RPMI8226 (cell line): ENCODE data around the gene NTF3.

Experiments used
- DNase-seq: peaks from one replicate; pipeline ENCODE4 v3.0.0-alpha.2; 2015

Gene NTF3

GRCh38 chr12:5432011-5432400, at the start of gene NTF3:
Gene NTF3, plus strand, starts transcription at chr12:5432108. Its CDS starts 217 bp downstream, at chr12:5432325.
- peak; percentile 88 for DNase-seq

- no peak for DNase-seq
Observed at GRCh38 chr12:5384015-5384414, 47.9 kb upstream of the NTF3 start.

DNA sequence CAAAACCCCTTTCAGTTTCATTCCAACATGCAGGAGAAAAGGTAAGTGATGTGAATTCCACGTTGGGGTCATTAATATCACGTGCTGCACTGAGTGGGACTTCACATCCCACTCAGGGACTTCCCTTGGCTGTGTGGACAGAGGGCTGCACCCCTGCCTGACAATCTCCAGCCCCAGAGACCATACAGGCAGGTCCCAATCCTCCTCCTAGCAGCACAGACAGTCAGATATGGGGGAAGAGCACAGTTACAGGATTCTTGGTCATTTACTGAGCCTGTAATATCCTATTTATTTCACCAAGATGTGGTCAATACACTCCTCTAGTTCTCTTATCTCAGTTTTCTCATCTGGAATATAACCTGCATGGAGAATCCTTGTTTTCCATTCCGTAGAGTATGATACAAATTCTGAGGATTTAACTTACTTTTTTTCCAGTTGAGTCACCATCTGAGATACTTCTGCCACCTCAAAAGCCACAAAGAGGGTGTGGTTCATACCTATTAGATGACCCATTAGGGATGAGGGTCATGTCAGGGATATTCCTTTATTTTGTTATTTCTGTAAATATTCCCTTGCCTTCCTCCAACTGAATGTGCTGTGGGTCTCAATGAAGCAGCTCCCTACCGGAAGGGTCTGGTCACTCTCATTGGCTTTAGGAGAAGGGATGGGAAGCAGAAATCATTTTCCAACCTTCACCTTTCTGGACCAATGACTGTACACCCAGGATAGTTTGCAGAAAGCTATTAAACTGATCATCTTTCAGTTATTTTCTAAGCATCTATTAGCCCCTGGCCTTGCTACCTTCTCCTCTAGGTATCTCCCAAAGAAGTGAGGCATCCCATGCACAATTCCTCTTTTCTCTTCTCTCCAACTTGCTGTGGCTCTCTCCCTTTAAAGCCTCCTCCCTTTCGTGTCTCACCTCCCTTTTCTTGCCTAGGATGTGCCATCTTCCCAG, 43.0 kb upstream of the NTF3 start:
- no peak for DNase-seq

- DNase-seq = no peak
Observed at GRCh38 chr12:5390174-5390799, 41.6 kb upstream of the NTF3 start.

GRCh38 chr12:5391653-5392052, 40.3 kb upstream of the NTF3 start:
- no peak for DNase-seq

DNA sequence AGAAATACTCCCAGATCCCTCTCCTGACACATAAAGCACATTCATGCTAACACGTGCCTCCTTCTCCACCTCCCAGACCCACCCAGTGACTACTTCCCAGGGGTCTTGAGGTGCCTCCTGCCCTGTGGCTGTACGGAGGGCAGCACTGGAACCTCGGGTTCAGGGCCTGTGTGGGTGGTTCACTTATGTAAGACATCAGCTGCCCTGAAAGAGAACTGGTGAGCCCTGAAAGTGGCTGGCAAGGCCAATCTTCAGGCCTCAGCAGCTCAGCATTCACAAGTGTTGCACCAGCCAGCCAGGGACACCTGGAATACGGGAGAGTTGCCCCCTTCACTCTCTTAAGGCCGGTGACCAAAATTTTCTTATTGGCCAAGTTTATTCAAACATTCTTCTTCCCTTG, 38.9 kb upstream of the NTF3 start:
- DNase-seq = peak; percentile 62

DNA sequence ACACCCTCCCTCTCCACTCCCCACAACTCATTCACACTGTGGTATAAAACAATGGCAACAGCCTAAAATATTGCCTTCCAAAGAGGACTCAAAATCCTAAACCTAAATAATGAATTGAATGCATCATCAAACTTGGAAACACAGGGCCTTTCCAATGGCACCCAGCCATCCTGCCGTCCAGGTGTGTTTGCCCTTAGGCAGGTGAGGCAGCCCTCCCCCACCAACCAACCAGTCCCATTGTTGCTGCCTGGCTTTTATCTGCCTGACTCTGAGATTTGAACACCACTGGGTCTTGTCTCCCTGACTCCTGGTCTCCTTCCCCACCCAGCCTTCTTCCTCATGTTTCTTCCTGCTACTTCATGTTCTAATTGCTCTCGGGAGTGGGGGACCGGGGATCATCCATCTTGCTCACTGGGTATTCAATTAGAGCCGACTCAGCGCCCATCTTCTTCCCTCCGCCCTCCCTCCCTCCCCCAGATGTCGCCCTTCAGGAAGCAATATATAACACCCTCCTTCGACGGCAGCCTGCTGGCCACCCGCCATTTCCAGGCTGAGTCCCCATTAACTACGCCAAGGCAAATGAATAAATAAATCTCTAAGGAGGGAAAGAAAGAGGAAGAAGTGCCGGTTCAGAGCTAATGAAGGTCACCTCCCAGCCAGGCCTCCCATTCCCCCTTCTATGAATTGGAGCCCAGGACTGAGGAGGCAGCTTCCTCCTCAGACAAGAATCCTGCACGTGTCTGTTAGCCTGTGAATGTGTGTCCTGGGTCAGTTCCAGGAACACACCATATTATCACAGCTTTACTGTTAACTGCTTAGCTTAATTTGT, 36.3 kb upstream of the NTF3 start:
- peak; percentile 43 for DNase-seq

GRCh38 chr12:5396541-5396940, 35.4 kb upstream of the NTF3 start:
- no peak for DNase-seq

GRCh38 chr12:5399266-5399665, 32.6 kb upstream of the NTF3 start:
- DNase-seq = no peak

DNA sequence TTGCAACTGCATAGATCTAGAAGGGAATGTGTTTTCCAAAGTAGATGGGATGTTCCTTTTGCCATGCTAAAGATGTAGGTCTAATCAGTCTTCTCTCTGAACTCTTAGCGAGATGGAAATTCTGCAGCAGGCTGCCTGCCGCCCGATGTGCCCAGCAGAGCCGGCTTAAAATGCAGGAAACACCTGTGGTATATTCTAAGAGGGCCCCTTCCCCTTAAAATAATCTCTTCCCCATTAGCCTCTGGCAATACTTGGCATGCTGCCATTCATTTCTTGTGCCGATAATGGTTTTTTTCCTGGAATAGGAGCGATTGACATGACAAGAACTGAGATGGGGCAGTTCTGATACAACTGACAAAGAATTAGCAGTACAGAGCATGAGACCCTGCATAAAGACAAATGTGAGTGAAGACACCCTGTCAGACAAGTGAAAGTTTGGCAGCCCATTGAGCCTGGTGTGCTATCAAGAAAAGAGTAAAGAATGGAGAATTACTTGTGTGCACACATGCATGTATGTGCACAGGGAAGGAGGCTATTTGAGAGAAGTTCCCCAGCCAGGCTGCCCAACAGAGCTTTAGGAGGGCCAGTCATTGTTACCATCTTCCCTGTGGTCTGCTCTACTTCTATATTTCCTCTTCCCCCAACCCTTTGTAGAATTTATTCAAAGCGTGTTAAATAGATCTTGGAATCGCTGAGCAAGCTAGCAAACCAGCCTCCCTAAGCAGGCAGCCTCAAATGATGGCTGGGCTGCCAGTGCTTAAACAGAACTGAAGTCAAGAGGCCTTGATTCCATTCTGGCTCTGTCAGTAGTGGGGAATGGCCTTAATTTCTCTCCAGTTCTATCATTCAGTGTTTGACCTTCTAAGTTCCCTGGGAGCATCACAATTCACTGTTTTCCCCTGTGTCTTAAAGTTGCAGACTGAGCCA, 29.6 kb upstream of the NTF3 start:
- DNase-seq = peak; percentile 77

GRCh38 chr12:5403411-5403810, 28.5 kb upstream of the NTF3 start:
- DNase-seq = no peak

DNA sequence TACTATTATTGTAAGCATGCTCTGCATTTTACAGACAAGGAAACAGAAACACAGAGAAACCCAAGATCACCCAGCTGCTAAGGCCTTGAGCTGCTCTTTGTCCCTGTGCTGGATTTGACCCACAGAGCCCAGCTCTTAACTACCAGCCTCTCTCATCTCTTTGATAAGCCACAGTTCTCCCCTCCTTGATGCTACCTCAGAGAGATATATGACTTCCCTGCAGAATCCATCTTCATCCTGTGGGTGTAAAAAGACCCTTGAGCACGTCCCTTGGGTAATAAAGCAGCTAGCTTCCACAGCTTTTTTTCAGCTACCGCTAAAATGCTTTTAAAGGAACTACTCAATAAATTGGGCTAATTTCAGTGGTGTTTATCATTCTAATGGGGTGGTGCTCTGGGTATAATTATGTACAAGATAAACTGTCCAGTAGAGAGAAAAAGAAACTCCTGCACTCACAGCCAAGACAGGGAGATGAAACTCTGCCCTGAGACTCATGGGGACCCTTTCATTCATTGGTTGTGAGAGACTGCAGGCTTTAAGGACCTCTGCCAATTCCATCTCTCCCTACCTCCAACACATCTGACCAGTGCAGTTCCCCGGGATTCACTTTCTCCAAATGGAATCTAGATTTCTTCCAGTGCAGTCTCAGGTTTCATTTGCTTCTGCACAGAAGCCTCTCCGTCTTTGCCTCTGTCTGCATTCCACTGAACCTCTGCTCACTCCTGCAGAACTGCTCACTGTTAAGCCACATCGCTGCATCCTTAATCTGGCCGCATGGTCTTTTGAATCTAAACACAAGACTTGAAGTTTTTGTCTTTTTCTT, 24.7 kb upstream of the NTF3 start:
- no peak for DNase-seq

- no peak for DNase-seq
Observed at GRCh38 chr12:5409619-5410018, 22.3 kb upstream of the NTF3 start.

DNA sequence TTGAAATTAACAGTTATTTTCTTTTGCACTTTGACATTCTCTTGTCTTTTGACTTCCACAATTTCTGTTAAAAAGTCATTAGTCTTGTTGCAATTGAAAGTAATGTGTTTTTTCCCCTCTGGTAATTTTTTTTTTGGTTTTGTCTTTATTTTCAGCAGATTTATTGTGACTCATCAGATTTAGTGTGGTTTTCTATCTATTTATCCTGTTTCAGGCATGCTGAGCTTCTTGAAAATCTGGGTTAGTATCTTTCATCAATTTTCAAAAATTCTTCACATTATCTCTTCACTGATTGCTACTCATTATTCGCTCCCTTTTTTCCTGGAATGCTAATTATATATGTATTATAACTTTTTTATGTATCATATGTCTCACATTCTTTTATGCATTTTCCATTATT, 15.3 kb upstream of the NTF3 start:
- DNase-seq = no peak

- DNase-seq = no peak
Observed at GRCh38 chr12:5417500-5417899, 14.4 kb upstream of the NTF3 start.

DNA sequence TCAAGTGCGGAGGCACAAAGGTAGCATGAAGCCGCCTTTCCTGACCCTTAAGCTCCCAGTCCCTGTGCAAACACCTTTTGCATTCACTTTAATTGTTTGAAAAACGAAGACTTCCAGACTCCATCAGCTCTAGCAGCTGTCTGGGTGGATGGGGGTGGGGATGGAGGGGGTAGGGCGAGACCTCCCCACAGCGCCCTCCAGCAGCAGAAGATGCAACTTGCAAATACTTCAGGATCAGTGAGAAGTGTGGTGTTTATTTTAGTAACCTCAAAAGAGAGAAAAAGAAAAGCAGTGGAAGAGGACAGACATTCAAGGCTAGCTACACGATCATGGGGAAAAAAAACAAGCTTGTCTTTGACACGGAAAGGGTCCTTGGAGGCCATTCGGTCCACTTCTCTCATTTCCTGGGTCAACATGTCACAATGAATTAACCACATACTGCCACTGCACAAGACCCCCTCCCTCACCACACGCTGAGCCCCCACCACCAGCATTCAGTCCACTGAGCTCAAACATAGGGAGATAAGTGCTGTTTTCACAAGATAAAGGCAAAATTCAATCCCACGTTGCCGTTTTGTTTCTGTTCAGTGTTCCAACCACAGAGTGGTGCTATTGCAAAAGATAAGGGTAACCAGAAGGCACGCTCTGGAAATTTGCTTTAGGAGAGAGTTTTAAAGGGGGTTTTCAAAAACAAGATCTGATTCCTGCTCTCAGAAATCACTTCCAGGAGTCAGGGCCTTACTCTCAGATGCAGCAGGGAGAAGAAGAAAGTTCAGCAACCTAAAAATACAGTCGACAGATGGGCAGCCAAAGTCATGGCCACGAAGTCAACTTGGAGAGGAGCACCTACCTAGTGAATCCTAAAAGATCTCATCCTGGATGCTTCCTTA, 3.3 kb upstream of the NTF3 start:
- peak; percentile 67 for DNase-seq

DNA sequence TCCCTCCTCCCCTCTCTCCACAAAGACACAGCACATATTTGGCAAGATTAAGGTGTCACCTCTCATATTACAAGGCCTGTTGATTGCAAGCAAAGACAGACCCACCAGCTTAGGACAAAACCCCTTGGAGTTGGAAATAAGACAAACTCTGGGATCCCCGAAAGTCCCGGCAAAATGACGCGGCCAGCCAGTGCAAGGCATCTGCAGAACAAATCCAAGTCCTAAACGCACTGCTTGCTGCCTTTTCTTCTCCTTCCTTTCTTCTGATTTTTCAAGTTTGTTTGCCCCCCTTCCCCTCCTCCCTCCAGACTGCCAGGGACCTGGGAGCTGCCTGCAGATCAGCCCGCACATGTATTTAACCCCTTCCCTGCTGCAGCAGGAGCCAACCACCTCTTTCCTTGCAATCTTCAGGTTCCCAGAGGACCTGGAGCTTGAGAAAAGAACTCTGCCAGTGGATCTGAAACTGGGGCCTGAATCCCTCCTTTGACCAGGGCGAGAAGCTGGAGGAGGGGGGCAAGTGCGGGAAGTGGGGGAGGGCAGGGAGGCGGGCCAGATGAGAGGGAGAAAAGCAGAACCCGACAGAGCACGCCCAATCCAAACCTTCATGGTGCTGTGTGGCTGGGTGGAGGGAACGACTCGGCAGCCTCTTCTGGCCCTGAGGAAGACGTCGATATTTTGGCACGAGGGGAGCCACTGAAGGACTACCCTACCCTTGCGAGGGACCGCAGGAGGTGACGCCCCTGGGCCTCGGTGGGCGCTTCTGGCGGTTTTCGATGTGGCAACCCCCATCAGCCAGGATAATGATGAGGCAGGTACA, 2.0 kb upstream of the NTF3 start:
- DNase-seq = peak; percentile 69

GRCh38 chr12:5430641-5431603, 986 bp upstream of the NTF3 start:
- peak; percentile 70 for DNase-seq
